Measurements from ENCODE around the gene CAMSAP3.

GRCh38 chr19:7559102-7559501 is 36.6 kb upstream of the CAMSAP3 start:
- TF ChIP-seq CTCF (conservative IDR thresholded peaks at IDR 0.05; ENCODE audit: low read depth, low read length) (no peak), EZH2 (IDR thresholded peaks at IDR 0.05; ENCODE audit: low read length, unreplicated experiment) (no peak)
